HCT116 (cell line): ENCODE data around the gene CCDC154. TPM values are rescaled to one million over a fixed set of nuclear protein-coding genes. Genes with fewer than 3 reads are reported as not detected.

Source experiments
- ATAC-seq: fragments of 200-7000 bp; cut with Tn5 transposase; 2 replicates; pipeline ENCODE4 v1.9.1; 2020; ENCODE audit warnings: mild to moderate bottlenecking, moderate library complexity
- BruUV-seq: library from RNA; stranded (reverse); fragments of 400-500 nt; replicated peaks from 2 replicates; lab custom pipeline; 2021; lab: Mats Ljungman, UMichigan
- CTCF ChIA-PET: fragments of 300-600 bp; sonication (Branson Sonifier 250); formaldehyde crosslinking; loops from one replicate; lab custom pipeline; 2021; ENCODE audit warnings: antibody characterized with exemption; lab: Charles Lee
- POLR2A ChIA-PET: fragments of 300-600, 350-600 bp; sonication (Branson Sonifier 250); formaldehyde crosslinking; loops from one replicate; lab custom pipeline; 2021; ENCODE audit warnings: antibody characterized with exemption; lab: Charles Lee
- RAD21 ChIA-PET, 2 experiments: fragments of 300-600 bp; sonication (Branson Sonifier 250); formaldehyde crosslinking; loops; one replicate each; lab custom pipeline; 2023; ENCODE audit warnings: low total read pairs in 2 of 2; ENCODE audit not compliant: uncharacterized antibody in 2 of 2, unreplicated experiment in 2 of 2, low non-redundant PET in 1 of 2; lab: Charles Lee
- DNase-seq: peaks from one replicate; pipeline ENCODE4 v3.0.0-alpha.2; 2010; ENCODE audit warnings: low read depth, low spot score
- H2AFZ ChIP-seq: fragments of 200-600 bp; shearing (Covaris generic), sonication (generic); 2 replicates; pipeline ENCODE4 v1.6.1; 2017; ENCODE audit warnings: low read depth, mixed run types, mixed read lengths, antibody characterized with exemption, low read length; ENCODE audit not compliant: poor library complexity, severe bottlenecking
- H3K27ac ChIP-seq: 2 replicates; pipeline ENCODE4 v1.5.1; 2012; ENCODE audit warnings: low read depth, low read length
- H3K27me3 ChIP-seq: fragments of 200-600 bp; sonication (generic); 2 replicates; pipeline ENCODE4 v1.6.1; 2016; ENCODE audit warnings: mixed run types, low read length, mixed read lengths; ENCODE audit not compliant: insufficient read depth
- H3K36me3 ChIP-seq, 2 experiments: fragments of 200-500 bp in 1 of 2; fragments of 200-600 bp in 1 of 2; sonication (Bioruptor generic) in 1 of 2; sonication (generic) in 1 of 2; 2 replicates each; pipeline versions ENCODE4 v1.5.1 to v1.6.1; 2014 to 2016; ENCODE audit warnings: low read length in 2 of 2, inconsistent platforms in 1 of 2, mixed read lengths in 1 of 2, mixed run types in 1 of 2; ENCODE audit not compliant: insufficient read depth in 2 of 2, control insufficient read depth in 1 of 2
- H3K4me1 ChIP-seq, 2 experiments: fragments of 200-600 bp in 1 of 2; sonication (generic) in 1 of 2; 2 replicates each; pipeline versions ENCODE4 v1.5.1 to v1.6.1; 2012 to 2017; ENCODE audit warnings: low read length in 2 of 2, inconsistent platforms in 1 of 2, mild to moderate bottlenecking in 1 of 2, mixed read lengths in 1 of 2, mixed run types in 1 of 2, moderate library complexity in 1 of 2; ENCODE audit not compliant: insufficient read depth in 2 of 2, control insufficient read depth in 1 of 2
- H3K4me2 ChIP-seq: fragments of 200-600 bp; sonication (generic); 2 replicates; pipeline ENCODE4 v1.6.1; 2017; ENCODE audit warnings: mixed run types, low read length, mixed read lengths
- H3K4me3 ChIP-seq, 2 experiments: fragments of 200-600 bp in 1 of 2; sonication (generic) in 1 of 2; replicated peaks in 1 of 2; 2 replicates each; pipeline ENCODE4 v1.5.1; 2011 to 2016; ENCODE audit warnings: low read length in 2 of 2, control low read depth in 1 of 2, low read depth in 1 of 2, mild to moderate bottlenecking in 1 of 2, mixed read lengths in 1 of 2, mixed run types in 1 of 2
- H3K79me2 ChIP-seq: fragments of 200-600 bp; sonication (generic); 2 replicates; pipeline ENCODE4 v1.6.1; 2017; ENCODE audit warnings: mild to moderate bottlenecking, mixed run types, low read length, moderate library complexity, mixed read lengths; ENCODE audit not compliant: insufficient read depth
- H3K9ac ChIP-seq: fragments of 200-600 bp; sonication (generic); 2 replicates; pipeline ENCODE4 v1.6.1; 2016; ENCODE audit warnings: low read length, mixed read lengths
- H3K9me2 ChIP-seq: fragments of 200-600 bp; sonication (generic), shearing (Covaris generic); 2 replicates; pipeline ENCODE4 v1.6.1; 2017; ENCODE audit warnings: mixed run types, mild to moderate bottlenecking, moderate library complexity; ENCODE audit not compliant: insufficient read depth
- H3K9me3 ChIP-seq, 2 experiments: fragments of 200-500 bp in 1 of 2; fragments of 200-600 bp in 1 of 2; sonication (Bioruptor generic) in 1 of 2; sonication (generic) in 1 of 2; 2 replicates each; pipeline ENCODE4 v1.6.1; 2014 to 2017; ENCODE audit warnings: low read length in 2 of 2, mixed read lengths in 2 of 2, inconsistent platforms in 1 of 2, low read depth in 1 of 2, mild to moderate bottlenecking in 1 of 2, mixed run types in 1 of 2, moderate library complexity in 1 of 2; ENCODE audit not compliant: control insufficient read depth in 1 of 2, insufficient read depth in 1 of 2
- H4K20me1 ChIP-seq: fragments of 200-600 bp; sonication (generic), shearing (Covaris generic); 2 replicates; pipeline ENCODE4 v1.6.1; 2017; ENCODE audit warnings: mixed run types, mild to moderate bottlenecking, moderate library complexity; ENCODE audit not compliant: insufficient read depth
- CBX3 ChIP-seq: IDR thresholded peaks from 2 replicates; pipeline ENCODE4 v1.6.1; 2012; ENCODE audit warnings: low read depth
- CTCF ChIP-seq, 3 experiments: fragments of 200-600 bp in 1 of 3; sonication (generic) in 1 of 3; IDR thresholded peaks in 2 of 3; conservative IDR thresholded peaks in 1 of 3; 2 replicates each; pipeline ENCODE4 v1.5.1; 2012 to 2017; ENCODE audit warnings: low read depth in 2 of 3, low read length in 2 of 3, antibody characterized with exemption in 1 of 3, borderline replicate concordance in 1 of 3, control low read depth in 1 of 3, mild to moderate bottlenecking in 1 of 3, mixed read lengths in 1 of 3, mixed run types in 1 of 3, moderate library complexity in 1 of 3; ENCODE audit not compliant: insufficient read depth in 1 of 3
- EGR1 ChIP-seq: IDR thresholded peaks from 2 replicates; pipeline ENCODE4 v1.6.1; 2012; ENCODE audit warnings: low read depth
- FOSL1 ChIP-seq: IDR thresholded peaks from 2 replicates; pipeline ENCODE4 v1.6.1; 2012; ENCODE audit warnings: low read depth
- POLR2A ChIP-seq: IDR thresholded peaks from 2 replicates; pipeline ENCODE4 v1.7.0; 2011; ENCODE audit warnings: borderline replicate concordance; ENCODE audit not compliant: insufficient read depth, insufficient read length; ENCODE audit errors: extremely low read depth
- RAD21 ChIP-seq: IDR thresholded peaks from 2 replicates; pipeline ENCODE4 v1.6.1; 2012; ENCODE audit warnings: low read depth, mild to moderate bottlenecking
- REST ChIP-seq: IDR thresholded peaks from 2 replicates; pipeline ENCODE4 v1.6.1; 2012; ENCODE audit warnings: low read depth
- SIN3A ChIP-seq: IDR thresholded peaks from 2 replicates; pipeline ENCODE4 v1.6.1; 2012; ENCODE audit warnings: low read depth
- intact Hi-C: fragments of 100-400 bp; cut with micrococcal nuclease; formaldehyde crosslinking; loops from 2 replicates; pipeline ENCODE4 v1.10.0; 2022
- total RNA-seq: library from RNA; stranded (reverse); gene quantifications from one replicate; pipeline ENCODE4 v1.2.1, GENCODE V29; 2021; ENCODE audit not compliant: unreplicated experiment

The CCDC154 gene
- total RNA-seq, 1 experiment from 2014 or later, result 1.7 TPM

GRCh38 chr16:1430759-1431496 lies 13.4 kb downstream of the CCDC154 start, which contains the start of gene PERCC1:
Gene PERCC1 (plus strand): TSS chr16:1431078. CDS start chr16:1432594, 1,516 bp downstream.
- H4K20me1 ChIP-seq, result no peaks in the 10 kb centered on the region
- H3K9ac ChIP-seq, result no peak within 1 kb of the TSS
- BruUV-seq, result no TSS peak
- RAD21 ChIA-PET, result no interaction called here
- no peak within 1 kb of the TSS for H3K27ac ChIP-seq
- intact Hi-C loops, result no loop called here
- POLR2A ChIA-PET, result no interaction called here
- H3K79me2 ChIP-seq, result no peaks in the 10 kb centered on the region
- CTCF ChIA-PET, result no interaction called here
- H3K27me3 ChIP-seq, result no peaks in the 10 kb centered on the region
- peaks cover 0 to 12% of the 10 kb centered on the region in 2 experiments; a peak in 2 of 4 replicates for H3K4me1 ChIP-seq
- H3K9me3 ChIP-seq, result no peaks in the 10 kb centered on the region
- no peak within 1 kb of the TSS for H3K4me2 ChIP-seq
- no peak within 1 kb of the TSS for H2AFZ ChIP-seq
- no peak for DNase-seq
- H3K36me3 ChIP-seq, result no peaks in the 10 kb centered on the region
- no peak for TF ChIP-seq POLR2A
- TF ChIP-seq RAD21, result no peak
- TF ChIP-seq EGR1, result no peak
- no peak for TF ChIP-seq CTCF (IDR thresholded peaks at IDR 0.05 in 2 of 3, conservative IDR thresholded peaks at IDR 0.05 in 1 of 3; ENCODE audit: borderline replicate concordance in 1 of 3, insufficient read depth in 1 of 3, low read depth in 2 of 3, low read length in 2 of 3)
- TF ChIP-seq CBX3, result no peak
- no peak for TF ChIP-seq FOSL1
- no peak for TF ChIP-seq SIN3A
- TF ChIP-seq REST, result no peak
- no peak within 1 kb of the TSS for H3K4me3 ChIP-seq
- ATAC-seq, result no peak
- no peaks in the 10 kb centered on the region for H3K9me2 ChIP-seq
